GM12801 (cell line): ENCODE measurements around the gene KIAA1191.

Experiments used
- TF ChIP-seq, protein P1 (sequence below): IDR thresholded peaks from one replicate; pipeline ENCODE4 v1.5.1; 2011; ENCODE audit warnings: control low read depth; ENCODE audit not compliant: insufficient read length; ENCODE audit errors: extremely low read depth

KIAA1191 gene

DNA sequence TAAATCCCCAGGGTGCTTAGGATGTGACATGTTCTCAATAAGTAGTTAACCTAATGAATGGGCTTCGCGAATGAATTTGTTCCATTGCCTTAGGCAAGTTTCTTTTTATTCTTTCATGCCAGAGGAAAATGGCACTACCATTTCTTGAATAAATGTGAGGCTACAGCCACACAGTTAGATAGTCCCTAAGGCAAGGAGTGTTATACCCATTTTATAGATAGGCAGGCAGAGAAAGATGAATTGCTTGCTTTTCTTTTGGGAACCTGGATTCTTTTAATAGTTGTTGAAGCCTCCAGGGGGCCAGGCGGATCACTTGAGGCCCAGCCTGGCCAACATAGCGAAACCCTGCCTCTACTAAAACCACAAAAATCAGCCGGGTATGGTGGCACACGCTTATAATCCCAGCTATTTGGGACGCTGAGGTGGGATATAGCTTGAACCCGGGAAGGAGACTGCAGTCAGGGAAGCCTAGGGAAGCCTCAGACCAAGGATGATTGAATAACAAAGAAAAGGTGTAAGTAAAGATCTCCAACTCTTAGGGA lies 25.9 kb upstream of the KIAA1191 start:
- TF ChIP-seq, protein P1, sequence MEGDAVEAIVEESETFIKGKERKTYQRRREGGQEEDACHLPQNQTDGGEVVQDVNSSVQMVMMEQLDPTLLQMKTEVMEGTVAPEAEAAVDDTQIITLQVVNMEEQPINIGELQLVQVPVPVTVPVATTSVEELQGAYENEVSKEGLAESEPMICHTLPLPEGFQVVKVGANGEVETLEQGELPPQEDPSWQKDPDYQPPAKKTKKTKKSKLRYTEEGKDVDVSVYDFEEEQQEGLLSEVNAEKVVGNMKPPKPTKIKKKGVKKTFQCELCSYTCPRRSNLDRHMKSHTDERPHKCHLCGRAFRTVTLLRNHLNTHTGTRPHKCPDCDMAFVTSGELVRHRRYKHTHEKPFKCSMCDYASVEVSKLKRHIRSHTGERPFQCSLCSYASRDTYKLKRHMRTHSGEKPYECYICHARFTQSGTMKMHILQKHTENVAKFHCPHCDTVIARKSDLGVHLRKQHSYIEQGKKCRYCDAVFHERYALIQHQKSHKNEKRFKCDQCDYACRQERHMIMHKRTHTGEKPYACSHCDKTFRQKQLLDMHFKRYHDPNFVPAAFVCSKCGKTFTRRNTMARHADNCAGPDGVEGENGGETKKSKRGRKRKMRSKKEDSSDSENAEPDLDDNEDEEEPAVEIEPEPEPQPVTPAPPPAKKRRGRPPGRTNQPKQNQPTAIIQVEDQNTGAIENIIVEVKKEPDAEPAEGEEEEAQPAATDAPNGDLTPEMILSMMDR, result no peak

DNA sequence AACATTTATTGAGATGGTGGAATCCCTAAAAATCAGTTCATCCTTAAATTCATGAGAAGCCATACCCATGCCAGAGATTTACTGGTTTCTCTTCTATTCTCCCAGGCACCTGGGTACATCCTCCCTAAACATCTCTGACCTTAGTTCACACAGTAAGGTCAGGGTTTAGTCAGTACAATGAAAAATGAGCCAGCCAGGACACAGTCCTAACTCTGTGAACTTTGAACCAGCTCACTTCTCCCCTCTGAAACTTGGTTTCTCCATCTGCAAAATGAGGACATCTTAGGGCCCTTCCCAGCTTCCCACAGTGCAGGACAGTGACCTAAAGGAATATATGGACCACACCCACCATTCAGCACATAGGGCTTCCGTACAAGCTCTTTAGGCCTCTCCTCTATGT lies 24.9 kb upstream of the KIAA1191 start:
- TF ChIP-seq, protein P1, result no peak

GRCh38 chr5:176384991-176385390 lies 23.4 kb upstream of the KIAA1191 start:
- TF ChIP-seq, protein P1, result no peak

DNA sequence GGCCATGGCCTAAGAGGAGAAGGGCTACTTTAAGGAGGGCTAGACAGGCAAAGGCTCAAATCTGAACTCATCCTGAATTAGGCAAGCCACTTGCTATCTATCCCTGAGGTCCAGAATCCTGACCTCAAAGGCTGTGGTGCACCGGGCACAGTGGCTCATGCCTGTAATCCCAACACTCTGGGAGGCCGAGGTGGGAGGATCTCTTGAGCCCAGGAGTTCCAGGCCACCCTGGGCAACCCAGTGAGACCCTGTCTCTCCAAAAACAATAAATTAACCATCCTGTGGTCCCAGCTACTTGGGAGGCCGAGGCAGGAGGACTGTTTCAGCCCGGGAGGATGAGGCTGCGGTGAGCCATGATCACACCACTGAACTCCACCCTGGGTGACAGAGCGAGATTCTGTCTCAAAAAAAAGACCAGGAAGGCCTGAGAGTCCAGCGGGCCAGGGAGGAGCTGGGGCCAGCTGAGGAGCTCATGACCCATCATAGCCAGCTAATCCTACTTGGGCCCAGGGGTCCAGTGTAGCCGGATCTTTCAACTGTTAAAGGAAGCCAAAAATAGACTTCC lies 22.9 kb upstream of the KIAA1191 start:
- TF ChIP-seq, protein P1, result no peak

DNA sequence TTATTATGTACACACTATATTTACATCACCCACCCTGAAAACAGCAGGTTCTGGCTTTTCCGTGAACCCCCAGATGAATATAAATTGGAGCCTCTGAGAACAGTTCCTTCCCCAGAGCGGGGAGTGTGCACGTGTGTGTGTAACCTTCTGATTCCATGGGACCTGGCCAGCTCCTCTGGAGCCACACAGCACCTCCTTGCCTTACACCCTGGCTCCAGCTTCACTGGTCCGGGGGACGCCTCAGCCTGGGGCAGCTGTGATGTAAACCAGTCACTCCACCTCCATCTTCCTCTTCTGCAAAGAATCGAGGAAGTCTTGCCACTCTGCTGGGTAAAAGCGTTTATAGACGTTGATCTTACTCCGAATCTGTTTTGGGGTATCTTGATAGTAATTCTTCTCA lies 22.4 kb upstream of the KIAA1191 start:
- TF ChIP-seq, protein P1, result no peak

- TF ChIP-seq, protein P1, result no peak
Measured at GRCh38 chr5:176383248-176383905, 21.8 kb upstream of the KIAA1191 start.

DNA sequence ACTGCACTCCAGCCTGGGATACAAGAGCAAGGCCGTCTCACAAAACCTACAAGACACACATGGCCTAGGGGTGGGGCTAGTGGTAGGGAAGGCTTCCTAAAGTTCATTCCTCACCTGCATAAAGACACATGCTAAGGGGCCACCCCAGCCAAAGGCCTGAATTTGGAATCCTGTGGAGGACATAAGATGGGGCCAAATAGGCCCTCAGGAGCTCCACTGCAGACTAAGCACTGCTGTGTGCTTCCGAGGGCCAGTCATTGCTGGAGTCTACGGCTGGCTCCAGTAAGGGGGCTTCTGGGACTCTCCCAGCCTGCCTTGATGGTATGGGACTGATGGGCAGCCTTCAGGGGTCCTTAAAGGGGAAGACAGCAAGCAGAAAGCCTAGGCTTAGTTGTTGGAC lies 21.2 kb upstream of the KIAA1191 start:
- TF ChIP-seq, protein P1, result no peak
